CD4-positive, CD25-positive, alpha-beta regulatory T cell (primary cell): ENCODE data around the gene RASGEF1C. TPM values are rescaled to one million over a fixed set of nuclear protein-coding genes. Genes with fewer than 3 reads are reported as not detected.

Experiments used
- ATAC-seq, 2 donors: fragments of 150-1000 bp; cut with Tn5 transposase; one replicate each; pipeline ENCODE4 v1.10.0; 2021; ENCODE audit warnings: low read depth in 2 of 2, moderate number of reproducible peaks in 2 of 2, moderate library complexity in 1 of 2
- DNase-seq, 3 donors: peaks; one replicate each; pipeline versions ENCODE4 v3.0.0 to v3.0.0-alpha.2; 2012 to 2022; ENCODE audit warnings: mixed read lengths in 1 of 3
- H3K27ac ChIP-seq: one replicate; pipeline ENCODE4 v1.7.0; 2013; ENCODE audit warnings: mild to moderate bottlenecking, low read length; ENCODE audit not compliant: insufficient read depth, poor library complexity, severe bottlenecking
- H3K27me3 ChIP-seq: one replicate; pipeline ENCODE4 v1.7.0; 2013; ENCODE audit warnings: low read length; ENCODE audit not compliant: control insufficient read depth, insufficient read depth
- H3K36me3 ChIP-seq: one replicate; pipeline ENCODE4 v1.7.0; 2013; ENCODE audit warnings: mild to moderate bottlenecking, low read length, moderate library complexity; ENCODE audit not compliant: control insufficient read depth, insufficient read depth
- H3K4me1 ChIP-seq: 2 replicates; pipeline ENCODE4 v1.7.0; 2013; ENCODE audit warnings: mild to moderate bottlenecking, low read length; ENCODE audit not compliant: insufficient read depth, control insufficient read depth, poor library complexity, severe bottlenecking
- H3K4me3 ChIP-seq: one replicate; pipeline ENCODE4 v1.7.0; 2013; ENCODE audit warnings: low read depth, mild to moderate bottlenecking, low read length, moderate library complexity
- H3K9me3 ChIP-seq, 2 experiments: 1 replicate in 1 of 2; 2 replicates in 1 of 2; pipeline ENCODE4 v1.7.0; 2013; ENCODE audit warnings: low read length in 2 of 2, mild to moderate bottlenecking in 1 of 2, moderate library complexity in 1 of 2; ENCODE audit not compliant: control insufficient read depth in 2 of 2
- H3K27ac Mint-ChIP-seq, 3 donors: one replicate each; pipeline ENCODE4 v1.8.0; 2020 to 2022; ENCODE audit warnings: mild to moderate bottlenecking in 3 of 3, mixed read lengths in 3 of 3, moderate library complexity in 2 of 3
- H3K27me3 Mint-ChIP-seq: one replicate; pipeline ENCODE4 v1.8.0; 2022; ENCODE audit warnings: mild to moderate bottlenecking, mixed read lengths
- H3K36me3 Mint-ChIP-seq: one replicate; pipeline ENCODE4 v1.8.0; 2020; ENCODE audit warnings: mixed read lengths
- H3K4me1 Mint-ChIP-seq, 4 donors: one replicate each; pipeline ENCODE4 v1.8.0; 2020 to 2022; ENCODE audit warnings: mixed read lengths in 4 of 4, mild to moderate bottlenecking in 1 of 4
- H3K4me3 Mint-ChIP-seq, 4 donors: one replicate each; pipeline ENCODE4 v1.8.0; 2020 to 2022; ENCODE audit warnings: mild to moderate bottlenecking in 4 of 4, mixed read lengths in 4 of 4, moderate library complexity in 3 of 4
- H3K9me3 Mint-ChIP-seq, 7 donors: one replicate each; pipeline ENCODE4 v1.8.0; 2020 to 2022; ENCODE audit warnings: mixed read lengths in 7 of 7, mild to moderate bottlenecking in 3 of 7, moderate library complexity in 2 of 7
- polyA plus RNA-seq, 4 donors: library from polyadenylated mRNA; unstranded; fragments of 300-500 nt; fragmentation: Illumina TruSeq; gene quantifications; one replicate each; pipeline ENCODE4 v1.2.3, GENCODE V29; 2021
- total RNA-seq: library from RNA; stranded (reverse); gene quantifications from one replicate; pipeline ENCODE4 v1.2.3, GENCODE V29; 2022

RASGEF1C gene
- total and polyA plus RNA-seq, 5 donors from 2014 or later = not detected

GRCh38 chr5:180139731-180140055 is 69.3 kb downstream of the RASGEF1C start:
- Histone ChIP-seq H3K4me1 (no peaks in the 10 kb centered on the region), H3K27me3 (no peaks in the 10 kb centered on the region), H3K27ac (no peak overlapping the region), H3K4me3 (no peak overlapping the region), H3K9me3 (no peaks in the 10 kb centered on the region), H3K36me3 (no peaks in the 10 kb centered on the region)
- H3K9me3 Mint-ChIP-seq = peaks cover 0 to 2% (median 0%) of the 10 kb centered on the region in 7 donors
- no peak overlapping the region for H3K4me3 Mint-ChIP-seq
- no peak for ATAC-seq
- H3K27ac Mint-ChIP-seq = no peak overlapping the region
- H3K27me3 Mint-ChIP-seq = peaks cover 5% of the 10 kb centered on the region
- H3K36me3 Mint-ChIP-seq = no peaks in the 10 kb centered on the region
- DNase-seq = no peak
- H3K4me1 Mint-ChIP-seq = peaks cover 0 to 3% (median 0%) of the 10 kb centered on the region in 4 donors

- peaks cover 0 to 2% (median 0%) of the 10 kb centered on the region in 7 donors for H3K9me3 Mint-ChIP-seq
- Histone ChIP-seq H3K9me3 (no peaks in the 10 kb centered on the region), H3K27me3 (no peaks in the 10 kb centered on the region), H3K4me3 (no peak overlapping the region), H3K27ac (no peak overlapping the region), H3K36me3 (no peaks in the 10 kb centered on the region), H3K4me1 (no peaks in the 10 kb centered on the region)
- H3K4me3 Mint-ChIP-seq = no peak overlapping the region
- ATAC-seq (no peak), DNase-seq (no peak)
- peaks cover 0 to 3% (median 0%) of the 10 kb centered on the region in 4 donors for H3K4me1 Mint-ChIP-seq
- H3K36me3 Mint-ChIP-seq = no peaks in the 10 kb centered on the region
- peaks cover 5% of the 10 kb centered on the region for H3K27me3 Mint-ChIP-seq
- no peak overlapping the region for H3K27ac Mint-ChIP-seq
Measured at GRCh38 chr5:180138976-180139730, 69.9 kb downstream of the RASGEF1C start.

GRCh38 chr5:180138214-180138975 is 70.6 kb downstream of the RASGEF1C start:
- Histone ChIP-seq H3K4me3 (no peak overlapping the region), H3K27me3 (no peaks in the 10 kb centered on the region), H3K27ac (no peak overlapping the region), H3K9me3 (no peaks in the 10 kb centered on the region), H3K36me3 (no peaks in the 10 kb centered on the region), H3K4me1 (no peaks in the 10 kb centered on the region)
- Mint-ChIP-seq H3K9me3 (peaks cover 0 to 2% (median 0%) of the 10 kb centered on the region in 7 donors), H3K27ac (no peak overlapping the region), H3K27me3 (peaks cover under 1% of the 10 kb centered on the region), H3K36me3 (no peaks in the 10 kb centered on the region), H3K4me3 (no peak overlapping the region), H3K4me1 (peaks cover 0 to 3% (median 0%) of the 10 kb centered on the region in 4 donors)
- ATAC-seq (no peak), DNase-seq (no peak)

- H3K4me1 ChIP-seq = no peaks in the 10 kb centered on the region
- H3K36me3 ChIP-seq = no peaks in the 10 kb centered on the region
- Mint-ChIP-seq H3K4me1 (peaks cover 0 to 3% (median 0%) of the 10 kb centered on the region in 4 donors), H3K27ac (no peak overlapping the region), H3K9me3 (peaks cover 0 to 2% (median 0%) of the 10 kb centered on the region in 7 donors), H3K27me3 (no peaks in the 10 kb centered on the region), H3K36me3 (no peaks in the 10 kb centered on the region), H3K4me3 (no peak overlapping the region)
- H3K4me3 ChIP-seq = no peak overlapping the region
- DNase-seq = no peak
- no peak overlapping the region for H3K27ac ChIP-seq
- H3K27me3 ChIP-seq = no peaks in the 10 kb centered on the region
- no peak for ATAC-seq
- H3K9me3 ChIP-seq = no peaks in the 10 kb centered on the region
Measured at GRCh38 chr5:180137401-180138213, 71.4 kb downstream of the RASGEF1C start.

DNA sequence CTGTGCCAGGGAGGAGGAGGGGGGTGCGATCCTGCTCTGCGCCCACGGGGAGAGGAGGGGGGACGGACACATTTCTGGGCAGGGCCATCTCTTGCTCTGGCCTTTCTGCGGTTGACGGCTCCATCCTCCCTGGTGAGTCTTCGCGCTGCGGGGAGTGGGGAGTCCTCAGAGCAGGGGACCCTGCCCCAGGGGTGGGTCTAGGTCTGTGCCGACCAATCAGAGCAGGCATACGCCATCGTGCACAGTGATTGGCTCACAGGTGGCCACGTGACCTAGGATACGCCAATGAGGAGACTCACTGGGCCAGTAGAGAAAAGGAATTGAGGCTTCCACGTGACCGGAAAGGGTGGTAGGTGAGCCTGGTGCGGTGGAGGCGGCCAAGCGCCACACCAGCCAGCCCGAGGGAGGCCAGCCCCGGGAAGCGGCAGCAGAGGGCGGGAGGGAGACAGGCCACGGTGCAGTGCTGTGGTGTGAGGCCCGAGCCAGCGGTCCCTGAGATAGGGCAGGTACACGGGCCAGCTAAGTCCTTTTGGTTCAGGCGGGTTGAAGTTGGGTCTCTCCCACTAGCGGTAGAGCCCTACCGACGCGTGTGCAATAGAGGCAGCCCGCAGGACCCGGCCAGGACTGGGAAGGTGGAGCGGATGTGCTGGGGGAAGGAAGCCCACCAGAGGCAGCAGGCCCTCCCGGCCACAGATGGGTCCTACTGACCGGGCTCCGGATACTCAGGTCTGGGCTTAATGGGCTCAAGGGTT is 72.2 kb downstream of the RASGEF1C start:
- H3K4me3 ChIP-seq = no peak overlapping the region
- H3K27me3 ChIP-seq = no peaks in the 10 kb centered on the region
- H3K4me1 ChIP-seq = no peaks in the 10 kb centered on the region
- no peak overlapping the region for H3K4me3 Mint-ChIP-seq
- no peaks in the 10 kb centered on the region for H3K9me3 ChIP-seq
- H3K27me3 Mint-ChIP-seq = no peaks in the 10 kb centered on the region
- H3K9me3 Mint-ChIP-seq = no peaks in the 10 kb centered on the region
- no peaks in the 10 kb centered on the region for H3K36me3 ChIP-seq
- H3K36me3 Mint-ChIP-seq = no peaks in the 10 kb centered on the region
- no peak overlapping the region for H3K27ac Mint-ChIP-seq
- DNase-seq = no peak
- H3K27ac ChIP-seq = no peak overlapping the region
- no peak for ATAC-seq
- peaks cover 0 to 3% (median 0%) of the 10 kb centered on the region in 4 donors for H3K4me1 Mint-ChIP-seq

DNA sequence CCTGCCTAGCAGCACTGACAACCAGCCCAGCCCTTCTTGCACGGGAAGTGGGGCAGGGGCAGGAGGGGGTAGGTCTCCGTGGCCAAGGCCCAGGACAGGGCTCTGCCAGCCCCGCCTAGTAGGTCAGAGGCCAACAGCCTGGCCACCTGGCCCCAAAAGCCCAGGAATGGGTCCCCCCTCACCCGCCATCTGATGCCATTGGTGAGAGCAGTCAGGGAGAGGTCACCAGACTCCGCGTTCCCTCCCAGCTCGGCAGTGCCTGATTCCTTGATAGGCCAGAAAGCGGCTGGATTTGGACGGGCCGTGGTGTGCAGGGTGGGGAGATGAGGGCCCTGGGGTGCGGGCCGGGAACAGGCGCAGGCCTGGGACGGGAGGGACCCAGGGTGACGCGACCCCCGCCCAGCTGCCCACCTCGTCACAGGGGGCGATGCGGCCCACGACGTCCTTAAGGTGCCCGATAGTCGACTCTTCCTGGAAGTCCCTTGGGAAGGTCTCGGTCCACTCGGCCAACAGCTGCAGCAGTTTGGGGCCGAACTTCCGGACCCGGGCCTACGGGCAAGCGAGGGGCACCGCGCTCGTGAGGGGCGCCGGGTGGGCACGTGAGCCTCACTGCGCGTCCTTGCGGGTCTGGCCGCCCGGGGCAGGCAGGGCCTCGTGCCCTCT is 72.9 kb downstream of the RASGEF1C start:
- no peaks in the 10 kb centered on the region for H3K36me3 Mint-ChIP-seq
- no peaks in the 10 kb centered on the region for H3K4me1 ChIP-seq
- no peak overlapping the region for H3K4me3 Mint-ChIP-seq
- H3K9me3 ChIP-seq = no peaks in the 10 kb centered on the region
- H3K4me3 ChIP-seq = no peak overlapping the region
- H3K27me3 ChIP-seq = no peaks in the 10 kb centered on the region
- no peak overlapping the region for H3K27ac Mint-ChIP-seq
- H3K27me3 Mint-ChIP-seq = no peaks in the 10 kb centered on the region
- H3K36me3 ChIP-seq = no peaks in the 10 kb centered on the region
- ATAC-seq (no peak), DNase-seq (no peak)
- peaks cover 0 to 3% (median 0%) of the 10 kb centered on the region in 4 donors for H3K4me1 Mint-ChIP-seq
- H3K27ac ChIP-seq = no peak overlapping the region
- H3K9me3 Mint-ChIP-seq = no peaks in the 10 kb centered on the region
